GM12891 (cell line): ENCODE data around the gene CDC25B.

ENCODE experiments used
- POLR2A ChIP-seq: IDR thresholded peaks from 2 replicates; pipeline ENCODE4 v1.6.1; 2011; ENCODE audit warnings: low read depth, low read length, control low read depth
- POLR2AphosphoS5 ChIP-seq: IDR thresholded peaks from 2 replicates; pipeline ENCODE4 v1.6.1; 2011; ENCODE audit warnings: low read depth, low read length, control low read depth
- TAF1 ChIP-seq: IDR thresholded peaks from 2 replicates; pipeline ENCODE4 v1.6.1; 2011; ENCODE audit warnings: low read depth, low read length, control low read depth

DNA sequence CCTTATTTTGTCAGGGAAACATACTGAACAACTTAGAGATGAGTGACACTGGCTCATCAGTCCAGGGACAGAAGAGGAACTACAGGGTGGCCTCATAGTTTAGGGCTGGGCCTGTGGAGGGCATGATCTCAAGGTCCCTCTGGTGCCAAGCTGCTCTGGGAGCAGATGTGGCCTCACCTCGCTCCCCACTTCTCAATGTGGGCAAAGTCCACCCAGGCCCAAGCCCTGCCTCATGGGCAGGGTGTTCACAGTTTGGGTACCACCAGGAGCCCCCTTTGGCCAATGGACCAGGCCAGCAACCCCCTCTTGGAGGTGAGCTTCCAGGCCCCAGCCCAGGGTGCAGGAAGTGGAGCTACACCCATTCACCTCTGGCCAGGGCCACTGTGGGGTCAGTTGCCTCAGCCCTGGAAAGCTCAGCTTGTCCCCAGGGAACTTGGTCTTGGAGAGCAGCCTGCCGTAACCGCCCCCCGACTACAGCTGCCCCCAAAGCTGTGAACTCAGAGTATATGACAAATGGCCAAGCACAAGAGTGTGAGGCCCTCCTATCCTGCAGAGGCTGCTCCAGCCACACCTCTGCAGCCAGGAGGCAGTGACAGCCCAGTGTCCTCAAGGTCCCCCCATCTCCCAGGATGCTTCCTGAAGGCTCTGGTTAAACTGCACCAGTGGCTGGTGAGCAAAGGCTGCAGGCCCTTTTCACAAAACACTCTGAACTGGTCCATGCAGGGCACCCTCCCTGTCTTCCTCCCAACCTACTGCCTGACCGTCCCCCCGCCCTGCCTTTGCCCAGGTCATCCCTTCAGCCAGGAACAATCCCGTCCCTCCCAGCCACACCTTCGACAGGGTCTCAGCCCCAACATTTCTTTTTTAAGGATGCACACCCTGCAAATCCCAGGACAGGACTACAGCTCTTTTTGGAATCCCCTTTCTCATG lies 32.2 kb upstream of the CDC25B start:
- no peak for TF ChIP-seq POLR2A
- TF ChIP-seq POLR2AphosphoS5 = no peak
- no peak for TF ChIP-seq TAF1
